ENCODE results near the gene ANKRD49.

ANKRD49 gene

DNA sequence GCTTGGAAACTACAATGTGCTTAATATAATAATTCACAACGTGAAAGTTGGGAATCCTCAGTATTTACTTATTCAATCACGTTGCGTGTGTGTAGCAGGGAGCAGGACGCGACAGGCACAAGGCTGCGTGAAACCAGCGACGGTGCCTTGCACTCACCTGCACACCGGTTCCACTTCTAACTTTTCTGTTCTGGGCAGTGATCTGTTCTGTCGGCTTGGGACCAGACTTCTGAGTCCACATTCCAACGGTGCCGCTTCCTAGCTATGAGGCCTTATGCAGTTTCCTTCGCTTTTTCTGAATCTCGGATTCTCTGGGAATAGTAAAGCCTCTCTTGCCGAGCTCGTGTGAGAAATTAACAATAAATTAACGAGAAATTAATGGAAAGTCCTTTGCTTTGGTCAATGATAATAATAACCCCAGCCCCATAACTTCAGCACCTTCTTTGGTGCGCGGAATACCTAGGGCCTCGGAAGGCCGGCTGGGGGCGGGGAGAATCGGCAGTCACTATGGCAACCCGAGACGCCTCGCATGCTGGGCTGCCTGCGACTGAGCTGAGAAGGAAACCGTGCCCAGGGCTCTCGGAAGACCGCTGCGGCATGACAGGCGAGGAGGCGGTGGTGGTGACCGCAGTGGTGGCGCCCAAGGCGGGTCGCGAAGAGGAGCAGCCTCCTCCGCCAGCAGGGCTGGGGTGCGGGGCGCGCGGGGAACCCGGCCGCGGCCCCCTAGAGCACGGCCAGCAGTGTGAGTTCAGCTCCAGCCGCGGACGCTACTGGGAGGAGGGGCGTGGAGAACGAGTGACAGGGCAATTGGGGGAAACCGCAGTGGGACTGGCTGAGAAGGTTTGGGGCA is 18.4 kb downstream of the ANKRD49 start, which contains the start of gene C11orf97:
Gene C11orf97, plus strand, starts transcription at position 530 of the 850 bp plus-strand sequence. Its CDS starts 68 bp downstream, at position 598.
- Histone ChIP-seq H3K9ac (ENCODE audit: low read depth, low read length) (peak within 1 kb of the TSS; percentile 32), H3K9me3 (replicated peaks; ENCODE audit: low read length) (no peaks in the 10 kb centered on the region), H3K4me3 (ENCODE audit: low read length) (peak within 1 kb of the TSS; percentile 72), H3K4me2 (ENCODE audit: low read length) (peak within 1 kb of the TSS; percentile 92), H3K36me3 (ENCODE audit: insufficient read depth, low read length) (no peaks in the 10 kb centered on the region), H3K27me3 (ENCODE audit: control insufficient read depth, insufficient read depth, low read length) (no peaks in the 10 kb centered on the region), H3K4me1 (ENCODE audit: control insufficient read depth, insufficient read depth, low read length) (peaks cover 10% of the 10 kb centered on the region)

DNA sequence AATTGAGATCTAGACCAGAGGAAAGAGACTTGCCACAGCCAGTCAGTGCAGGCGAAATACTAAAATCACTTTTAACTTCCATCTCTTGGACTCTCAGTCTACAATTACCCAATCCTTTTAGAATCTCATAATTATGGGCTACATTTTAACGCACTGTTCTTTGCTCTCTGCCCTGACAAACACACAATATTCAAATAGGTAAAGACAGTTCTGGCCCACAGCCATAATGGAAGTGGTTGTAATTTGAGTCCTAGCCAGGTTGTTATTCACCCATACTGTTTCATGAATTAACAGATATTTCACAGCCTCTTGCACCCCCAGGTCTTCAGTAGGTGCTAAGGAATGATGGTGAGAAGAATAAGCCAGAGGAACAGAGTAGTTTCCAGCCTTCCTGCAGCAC is 19.3 kb downstream of the ANKRD49 start:
- Histone ChIP-seq H3K27me3 (ENCODE audit: control insufficient read depth, insufficient read depth, low read length) (no peaks in the 10 kb centered on the region), H3K9ac (ENCODE audit: low read depth, low read length) (no peak overlapping the region), H3K4me3 (ENCODE audit: low read length) (no peak overlapping the region), H3K9me3 (replicated peaks; ENCODE audit: low read length) (no peaks in the 10 kb centered on the region), H3K36me3 (ENCODE audit: insufficient read depth, low read length) (no peaks in the 10 kb centered on the region), H3K4me1 (ENCODE audit: control insufficient read depth, insufficient read depth, low read length) (peaks cover 10% of the 10 kb centered on the region), H3K4me2 (ENCODE audit: low read length) (peak overlapping the region; percentile 92)

DNA sequence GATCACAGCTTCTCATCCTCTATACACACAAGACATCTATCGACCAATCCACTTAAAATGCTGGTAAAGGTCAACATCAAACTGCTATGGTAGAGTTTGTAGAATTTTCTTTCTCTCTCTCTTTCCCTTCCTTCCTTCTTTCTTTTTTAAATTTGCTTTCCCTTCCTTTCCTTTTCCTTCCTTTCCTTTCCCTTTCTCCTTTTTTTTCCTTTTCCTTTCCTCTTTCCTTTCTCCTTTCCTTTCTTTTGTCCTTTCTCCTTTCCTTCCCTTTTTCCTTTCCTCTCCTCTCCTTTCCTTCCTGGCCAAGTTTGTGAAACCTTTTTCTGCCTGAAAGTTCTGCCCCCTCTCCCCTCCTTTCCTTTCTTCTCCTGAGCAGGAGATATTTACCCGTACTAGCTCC is 21.6 kb downstream of the ANKRD49 start:
- no peaks in the 10 kb centered on the region for H3K27me3 ChIP-seq (ENCODE audit: control insufficient read depth, insufficient read depth, low read length)
- H3K4me3 ChIP-seq (ENCODE audit: low read length): no peak overlapping the region
- no peaks in the 10 kb centered on the region for H3K9me3 ChIP-seq (replicated peaks; ENCODE audit: low read length)
- no peak overlapping the region for H3K4me2 ChIP-seq (ENCODE audit: low read length)
- H3K36me3 ChIP-seq (ENCODE audit: insufficient read depth, low read length): no peaks in the 10 kb centered on the region
- H3K9ac ChIP-seq (ENCODE audit: low read depth, low read length): no peak overlapping the region
- H3K4me1 ChIP-seq (ENCODE audit: control insufficient read depth, insufficient read depth, low read length): peaks cover 14% of the 10 kb centered on the region

DNA sequence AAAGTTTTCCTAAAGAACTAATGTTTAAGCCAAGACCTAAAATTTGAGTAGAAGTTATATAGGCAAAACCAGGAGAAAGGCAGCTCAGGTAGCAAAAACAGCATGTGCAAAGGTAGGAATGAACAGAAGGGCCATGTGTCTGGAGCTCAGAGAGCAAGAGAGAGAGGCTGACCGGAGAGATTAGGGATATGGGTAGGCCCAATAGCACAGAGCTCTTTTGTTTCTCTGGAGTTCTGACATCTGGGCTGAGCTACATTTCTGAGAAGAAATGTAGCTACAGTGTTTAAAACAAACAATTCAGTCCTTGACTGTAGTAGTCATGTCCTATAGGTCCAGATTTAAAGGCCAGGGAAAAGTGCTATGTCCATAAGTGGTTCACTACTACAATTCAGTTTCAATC is 22.9 kb downstream of the ANKRD49 start:
- no peaks in the 10 kb centered on the region for H3K9me3 ChIP-seq (replicated peaks; ENCODE audit: low read length)
- no peaks in the 10 kb centered on the region for H3K27me3 ChIP-seq (ENCODE audit: control insufficient read depth, insufficient read depth, low read length)
- no peaks in the 10 kb centered on the region for H3K36me3 ChIP-seq (ENCODE audit: insufficient read depth, low read length)
- H3K4me2 ChIP-seq (ENCODE audit: low read length): no peak overlapping the region
- no peak overlapping the region for H3K9ac ChIP-seq (ENCODE audit: low read depth, low read length)
- no peak overlapping the region for H3K4me3 ChIP-seq (ENCODE audit: low read length)
- peaks cover 14% of the 10 kb centered on the region for H3K4me1 ChIP-seq (ENCODE audit: control insufficient read depth, insufficient read depth, low read length)

DNA sequence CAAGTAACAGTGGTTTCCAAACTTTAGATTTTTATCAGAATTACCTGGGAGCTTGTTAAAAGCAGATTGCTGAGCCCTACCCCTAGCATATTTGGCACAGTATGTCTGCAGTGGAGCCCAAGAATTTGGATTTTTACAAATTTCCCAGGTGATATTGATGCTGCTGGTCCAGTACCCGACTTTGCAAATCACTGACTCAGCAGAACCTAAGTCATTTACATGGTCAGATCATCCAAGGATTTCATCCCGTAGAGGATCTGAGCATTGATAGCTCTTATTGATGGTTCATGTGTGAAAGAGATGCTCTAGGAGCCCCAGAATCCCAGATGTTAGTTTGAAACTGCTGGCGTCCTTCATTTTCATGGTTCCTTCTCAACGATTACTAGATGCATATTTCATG is 24.5 kb downstream of the ANKRD49 start:
- no peaks in the 10 kb centered on the region for H3K9me3 ChIP-seq (replicated peaks; ENCODE audit: low read length)
- no peaks in the 10 kb centered on the region for H3K27me3 ChIP-seq (ENCODE audit: control insufficient read depth, insufficient read depth, low read length)
- H3K4me2 ChIP-seq (ENCODE audit: low read length): no peak overlapping the region
- no peaks in the 10 kb centered on the region for H3K36me3 ChIP-seq (ENCODE audit: insufficient read depth, low read length)
- no peak overlapping the region for H3K4me3 ChIP-seq (ENCODE audit: low read length)
- no peak overlapping the region for H3K9ac ChIP-seq (ENCODE audit: low read depth, low read length)
- peaks cover 3% of the 10 kb centered on the region for H3K4me1 ChIP-seq (ENCODE audit: control insufficient read depth, insufficient read depth, low read length)

DNA sequence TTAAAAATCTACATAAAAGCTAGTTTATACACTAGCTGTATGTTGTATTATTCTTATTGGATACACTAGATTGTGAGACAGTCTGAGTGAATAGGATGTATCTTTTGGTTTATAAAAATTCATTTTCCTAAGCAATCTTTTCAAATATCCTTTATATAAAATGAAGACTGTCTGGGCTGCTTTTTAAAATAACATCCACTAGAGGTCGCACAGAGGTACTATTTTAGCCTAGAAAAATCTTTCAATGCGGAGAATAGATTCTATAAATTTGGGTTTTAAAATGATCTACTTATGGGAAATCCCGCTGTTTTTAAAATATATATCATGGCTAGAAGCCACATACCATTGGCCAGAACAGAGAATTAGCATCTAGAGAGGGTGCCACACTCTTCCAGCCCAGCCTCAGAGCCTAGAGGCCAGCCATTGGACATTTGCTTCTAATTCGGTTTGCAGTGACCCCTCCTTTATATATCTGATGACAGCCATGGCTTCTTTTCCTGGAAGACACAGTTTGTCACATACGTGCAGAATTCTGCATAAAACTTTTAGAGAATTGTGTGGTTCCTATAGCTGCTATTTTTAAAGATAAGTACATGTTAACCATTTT is 25.8 kb downstream of the ANKRD49 start:
- H3K9ac ChIP-seq (ENCODE audit: low read depth, low read length): no peak overlapping the region
- H3K4me1 ChIP-seq (ENCODE audit: control insufficient read depth, insufficient read depth, low read length): peaks cover 3% of the 10 kb centered on the region
- H3K36me3 ChIP-seq (ENCODE audit: insufficient read depth, low read length): no peaks in the 10 kb centered on the region
- H3K4me2 ChIP-seq (ENCODE audit: low read length): no peak overlapping the region
- no peaks in the 10 kb centered on the region for H3K27me3 ChIP-seq (ENCODE audit: control insufficient read depth, insufficient read depth, low read length)
- H3K9me3 ChIP-seq (replicated peaks; ENCODE audit: low read length): no peaks in the 10 kb centered on the region
- no peak overlapping the region for H3K4me3 ChIP-seq (ENCODE audit: low read length)

DNA sequence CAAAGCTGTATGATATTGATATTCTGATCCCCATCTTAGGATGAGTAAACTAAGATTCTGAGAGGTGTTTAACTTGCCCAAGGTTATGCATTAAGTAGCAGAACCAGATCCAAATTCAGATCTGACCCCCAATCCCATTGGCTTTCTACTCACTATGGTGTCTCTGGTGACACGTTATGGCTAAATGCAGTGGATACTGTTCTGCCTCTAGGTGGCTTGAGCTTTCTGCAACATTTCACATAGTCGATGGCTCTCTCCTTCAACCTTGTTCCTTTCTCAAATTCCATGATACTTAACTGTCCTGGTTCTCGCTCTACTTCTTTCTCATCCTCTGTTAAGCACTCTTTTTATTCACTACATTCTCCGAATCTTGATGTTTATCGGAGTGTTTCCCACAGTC is 27.9 kb downstream of the ANKRD49 start:
- Histone ChIP-seq H3K9me3 (replicated peaks; ENCODE audit: low read length) (no peaks in the 10 kb centered on the region), H3K4me1 (ENCODE audit: control insufficient read depth, insufficient read depth, low read length) (peaks cover 15% of the 10 kb centered on the region), H3K36me3 (ENCODE audit: insufficient read depth, low read length) (no peaks in the 10 kb centered on the region), H3K9ac (ENCODE audit: low read depth, low read length) (no peak overlapping the region), H3K4me3 (ENCODE audit: low read length) (no peak overlapping the region), H3K4me2 (ENCODE audit: low read length) (no peak overlapping the region), H3K27me3 (ENCODE audit: control insufficient read depth, insufficient read depth, low read length) (no peaks in the 10 kb centered on the region)

DNA sequence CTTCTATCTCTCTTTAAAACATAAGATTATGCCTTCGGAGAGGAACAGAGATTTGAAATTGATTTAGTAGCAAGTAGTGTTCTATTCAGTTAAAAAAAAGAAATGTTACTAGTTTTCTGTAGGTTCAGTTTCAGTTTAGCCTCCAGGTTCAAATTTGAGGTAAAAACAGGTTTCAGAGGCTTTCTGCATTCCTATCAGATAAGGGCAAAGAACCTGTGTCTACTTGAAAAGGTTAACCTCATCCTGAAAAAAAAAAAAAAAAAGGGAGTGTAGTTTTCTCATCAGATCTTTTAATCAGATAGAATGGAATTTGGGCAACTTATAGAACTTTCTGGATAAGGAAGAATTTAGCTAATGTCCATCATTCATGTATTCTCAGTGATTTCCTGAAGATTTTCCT is 30.6 kb downstream of the ANKRD49 start:
- no peak overlapping the region for H3K4me2 ChIP-seq (ENCODE audit: low read length)
- no peaks in the 10 kb centered on the region for H3K9me3 ChIP-seq (replicated peaks; ENCODE audit: low read length)
- no peak overlapping the region for H3K9ac ChIP-seq (ENCODE audit: low read depth, low read length)
- no peak overlapping the region for H3K4me3 ChIP-seq (ENCODE audit: low read length)
- no peaks in the 10 kb centered on the region for H3K36me3 ChIP-seq (ENCODE audit: insufficient read depth, low read length)
- peaks cover 26% of the 10 kb centered on the region for H3K4me1 ChIP-seq (ENCODE audit: control insufficient read depth, insufficient read depth, low read length)
- H3K27me3 ChIP-seq (ENCODE audit: control insufficient read depth, insufficient read depth, low read length): no peaks in the 10 kb centered on the region

DNA sequence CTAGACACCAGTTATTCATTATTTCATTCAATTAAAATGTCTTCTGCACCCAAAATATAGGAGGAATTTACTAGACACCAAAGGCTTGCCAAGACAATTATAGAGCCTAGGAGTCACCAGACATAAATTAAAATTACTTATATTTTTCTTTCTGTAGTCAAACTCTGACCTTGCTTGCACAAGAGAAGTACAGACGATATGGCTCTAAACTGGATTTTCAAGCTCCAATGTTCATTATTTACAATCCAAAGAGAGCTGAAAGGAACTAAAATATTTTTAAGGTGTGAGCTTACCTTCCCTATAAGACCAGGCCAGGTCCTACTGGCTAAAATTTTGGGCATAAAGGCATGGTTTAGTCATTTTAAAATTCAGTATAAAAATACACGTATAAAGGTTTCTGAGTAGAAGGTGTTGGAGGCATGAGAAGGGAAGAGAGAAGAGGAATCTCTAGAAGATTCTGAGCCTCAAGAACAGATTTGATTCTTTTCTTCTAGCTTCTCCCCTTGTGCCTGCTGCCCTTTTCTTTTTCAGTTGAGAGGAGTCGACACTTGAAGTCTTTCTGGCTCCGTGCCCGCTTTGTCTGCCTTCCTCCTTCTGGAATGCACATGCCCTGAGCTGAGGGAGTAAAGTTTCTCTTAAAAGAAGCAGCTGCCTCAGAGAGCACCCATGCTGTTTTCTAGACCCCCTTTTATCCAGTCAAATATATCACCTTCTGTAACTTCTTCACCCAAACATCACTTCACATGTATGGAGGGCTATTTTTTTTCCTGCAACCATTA is 32.0 kb downstream of the ANKRD49 start:
- peak overlapping the region; percentile 0 for H3K4me2 ChIP-seq (ENCODE audit: low read length)
- H3K4me1 ChIP-seq (ENCODE audit: control insufficient read depth, insufficient read depth, low read length): peaks cover 22% of the 10 kb centered on the region
- no peak overlapping the region for H3K9ac ChIP-seq (ENCODE audit: low read depth, low read length)
- H3K27me3 ChIP-seq (ENCODE audit: control insufficient read depth, insufficient read depth, low read length): no peaks in the 10 kb centered on the region
- no peak overlapping the region for H3K4me3 ChIP-seq (ENCODE audit: low read length)
- no peaks in the 10 kb centered on the region for H3K9me3 ChIP-seq (replicated peaks; ENCODE audit: low read length)
- H3K36me3 ChIP-seq (ENCODE audit: insufficient read depth, low read length): no peaks in the 10 kb centered on the region

DNA sequence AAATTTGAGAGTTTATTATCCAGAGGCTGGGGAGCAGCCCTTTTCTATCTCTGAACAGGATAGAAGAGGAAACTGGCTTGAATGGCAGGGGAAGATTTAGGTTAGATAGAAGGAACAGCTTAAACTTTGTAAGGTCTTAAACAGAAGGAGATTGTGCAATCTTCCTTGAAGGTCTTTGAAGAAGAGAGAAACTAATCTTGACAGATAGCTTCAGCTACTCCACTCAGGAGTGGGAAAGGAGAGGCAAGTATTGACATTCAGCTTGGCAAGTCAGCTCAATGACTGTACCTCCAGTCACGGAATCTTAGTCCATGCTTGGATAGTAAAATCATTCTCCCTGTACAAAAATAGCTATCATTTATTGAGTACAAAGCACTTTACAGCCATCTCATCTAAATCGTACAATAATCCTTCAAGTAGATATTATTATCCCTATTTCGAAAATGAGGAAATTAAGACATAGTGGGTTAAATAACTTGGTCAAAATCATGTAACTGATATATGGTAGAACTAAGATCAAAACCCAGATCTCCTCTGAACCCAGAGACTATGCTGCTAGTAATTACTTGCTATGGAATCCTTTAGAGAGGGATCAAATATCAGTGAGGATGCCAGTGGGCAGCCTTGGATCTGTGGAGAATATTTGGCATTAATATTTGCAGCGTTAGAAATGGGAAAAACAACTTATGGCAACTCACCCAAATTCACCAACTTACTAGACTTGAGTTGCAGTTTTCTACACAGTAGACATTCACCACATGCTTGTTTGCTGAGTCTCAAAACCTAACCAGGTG is 33.1 kb downstream of the ANKRD49 start:
- H3K4me2 ChIP-seq (ENCODE audit: low read length): no peak overlapping the region
- no peak overlapping the region for H3K9ac ChIP-seq (ENCODE audit: low read depth, low read length)
- H3K27me3 ChIP-seq (ENCODE audit: control insufficient read depth, insufficient read depth, low read length): no peaks in the 10 kb centered on the region
- no peak overlapping the region for H3K4me3 ChIP-seq (ENCODE audit: low read length)
- H3K36me3 ChIP-seq (ENCODE audit: insufficient read depth, low read length): no peaks in the 10 kb centered on the region
- H3K4me1 ChIP-seq (ENCODE audit: control insufficient read depth, insufficient read depth, low read length): peaks cover 22% of the 10 kb centered on the region
- H3K9me3 ChIP-seq (replicated peaks; ENCODE audit: low read length): no peaks in the 10 kb centered on the region

DNA sequence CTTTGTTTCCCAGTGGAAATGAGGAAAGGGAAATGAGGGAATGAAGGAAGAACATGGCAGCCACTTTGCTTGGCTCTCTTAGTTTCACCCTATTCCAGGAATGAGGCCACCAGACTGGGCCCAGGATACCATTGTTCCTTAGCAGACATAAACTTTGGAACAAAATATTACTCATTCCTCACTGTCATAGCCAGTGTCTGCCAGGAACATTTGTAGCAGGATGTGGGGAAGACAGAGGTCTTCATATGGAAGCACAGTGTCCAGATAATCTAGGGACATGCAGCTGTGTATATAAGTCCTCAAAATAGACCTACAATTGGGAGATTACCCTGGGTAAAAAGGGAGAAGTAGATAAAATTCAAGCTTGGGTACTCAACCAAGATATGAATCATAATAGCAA is 34.8 kb downstream of the ANKRD49 start:
- no peak overlapping the region for H3K9ac ChIP-seq (ENCODE audit: low read depth, low read length)
- no peaks in the 10 kb centered on the region for H3K9me3 ChIP-seq (replicated peaks; ENCODE audit: low read length)
- no peak overlapping the region for H3K4me2 ChIP-seq (ENCODE audit: low read length)

More for the DNA sequence above, 34.8 kb downstream of the ANKRD49 start:
- Histone ChIP-seq H3K27me3 (ENCODE audit: control insufficient read depth, insufficient read depth, low read length) (no peaks in the 10 kb centered on the region), H3K4me3 (ENCODE audit: low read length) (no peak overlapping the region), H3K36me3 (ENCODE audit: insufficient read depth, low read length) (no peaks in the 10 kb centered on the region), H3K4me1 (ENCODE audit: control insufficient read depth, insufficient read depth, low read length) (peaks cover 22% of the 10 kb centered on the region)

Measured in skeletal muscle satellite cell (primary cell).